Thyroid gland (tissue), 4 donors: ENCODE results near the gene LMX1B.

Experiments used
- CTCF ChIP-seq, 6 experiments: fragments of 200-600 bp in 3 of 6; fragments of 450-650 bp in 3 of 6; sonication (generic) in 3 of 6; IDR thresholded peaks; one replicate each; pipeline ENCODE4 v1.5.1; 2016 to 2019; ENCODE audit warnings: antibody characterized with exemption in 6 of 6, mild to moderate bottlenecking in 2 of 6, inconsistent platforms in 1 of 6, moderate library complexity in 1 of 6
- POLR2A ChIP-seq, 2 donors: fragments of 450-650 bp; IDR thresholded peaks; one replicate each; pipeline ENCODE4 v1.6.1; 2017; ENCODE audit warnings: antibody characterized with exemption in 2 of 2, mild to moderate bottlenecking in 2 of 2, moderate library complexity in 1 of 2

GRCh38 chr9:126588491-126589168, 25.1 kb upstream of the LMX1B start:
- no peak for TF ChIP-seq POLR2A (IDR thresholded peaks at IDR 0.05)
- no peak for TF ChIP-seq CTCF (IDR thresholded peaks at IDR 0.05)
